Measurements from ENCODE around the gene PTH1R. TPM values are rescaled to one million over a fixed set of nuclear protein-coding genes. Genes with fewer than 3 reads are reported as not detected.

The PTH1R gene
- total RNA-seq, 4 donors from 2014 or later = 2.1 to 26.8 (median 14.5) TPM

DNA sequence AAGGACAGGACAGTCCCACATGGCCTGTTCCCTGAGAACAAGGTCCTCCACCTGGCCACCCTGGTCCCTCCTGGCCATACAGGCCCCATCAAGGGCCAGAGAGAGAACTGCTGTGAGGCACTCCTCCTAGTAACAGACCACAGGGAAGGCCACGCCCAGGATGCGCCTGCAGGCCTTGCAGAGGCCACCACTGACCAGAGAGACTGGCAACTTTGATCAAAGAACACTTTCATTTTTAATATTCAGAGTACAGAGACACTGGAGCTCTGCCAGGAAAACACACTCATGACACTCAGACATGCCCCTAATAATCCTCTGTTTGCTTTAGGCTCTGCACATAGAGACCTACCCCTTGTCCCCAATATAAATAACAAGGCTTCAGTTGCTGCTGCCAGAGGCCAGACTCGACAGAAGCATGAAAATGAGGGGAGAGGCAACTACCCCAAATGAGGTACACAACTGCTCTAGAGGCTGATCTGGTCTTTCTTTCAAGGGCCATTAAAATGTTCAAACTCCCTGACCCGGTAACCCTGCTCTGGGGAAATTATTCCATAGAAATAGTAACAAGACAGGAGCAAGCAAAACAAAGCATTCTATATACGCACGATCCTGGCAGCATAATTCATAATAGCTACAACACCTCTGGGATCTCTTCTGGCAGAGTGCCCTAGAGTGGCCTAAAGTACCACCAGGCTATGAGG lies 54.3 kb downstream of the PTH1R start:
- intact Hi-C loops (cut with DNase I) = no loop called here

DNA sequence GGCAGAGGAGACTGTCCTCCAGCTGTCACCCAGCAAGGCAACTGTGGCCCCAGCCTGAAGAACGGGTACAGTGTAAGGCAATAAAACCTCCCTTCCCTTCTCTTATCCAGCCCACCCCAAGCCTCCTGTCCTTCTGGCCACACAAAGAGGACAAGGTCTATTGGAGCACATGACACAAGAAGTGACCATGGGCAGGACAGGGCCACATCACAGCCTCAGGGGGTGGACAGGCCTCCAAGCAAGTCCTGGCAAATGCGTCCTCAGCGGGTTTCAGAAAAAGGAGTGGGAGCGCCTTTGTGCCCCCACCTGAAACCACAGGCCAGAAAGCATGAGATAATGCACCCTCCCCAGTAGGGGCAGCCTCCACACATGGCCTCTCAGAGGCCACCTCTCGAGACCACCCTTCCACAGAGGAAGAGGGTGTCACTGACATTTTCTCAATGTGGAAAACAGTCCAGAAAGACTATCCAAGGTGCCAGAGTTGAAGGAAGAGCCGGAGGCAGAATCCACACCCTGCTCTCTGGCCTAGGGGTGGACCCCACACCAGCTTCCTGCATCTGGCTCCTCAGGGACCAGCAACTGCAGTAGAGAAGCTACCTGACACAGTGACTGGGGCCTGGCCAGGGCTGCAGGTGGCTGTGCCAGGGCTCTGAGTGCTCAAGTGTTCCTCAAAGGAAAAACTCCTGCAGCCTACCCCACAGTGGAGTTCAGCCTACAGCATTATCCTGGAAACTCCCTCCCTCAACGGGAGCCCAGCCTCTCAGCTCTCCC lies 55.1 kb downstream of the PTH1R start:
- Histone ChIP-seq H3K4me3 (no peak overlapping the region), H3K27ac (replicated peaks in 1 of 4) (peak overlapping the region; percentile 73 to 83 (median 80)), H3K9me3 (no peaks in the 10 kb centered on the region), H3K36me3 (peaks cover 0 to 20% (median 16%) of the 10 kb centered on the region in 4 donors), H3K4me1 (peaks cover 97 to 99% (median 98%) of the 10 kb centered on the region in 4 donors), H3K27me3 (no peaks in the 10 kb centered on the region)
- intact Hi-C loops (cut with DNase I) = no loop called here
- DNase-seq (ENCODE audit: extremely low spot score) = no peak
- WGBS = 72% methylated on average over 6 of the region's 7 CpGs
- no peak for TF ChIP-seq EP300 (IDR thresholded peaks at IDR 0.05)
- TF ChIP-seq POLR2A (IDR thresholded peaks at IDR 0.05; ENCODE audit: low read depth) = no peak
- TF ChIP-seq, protein P1, sequence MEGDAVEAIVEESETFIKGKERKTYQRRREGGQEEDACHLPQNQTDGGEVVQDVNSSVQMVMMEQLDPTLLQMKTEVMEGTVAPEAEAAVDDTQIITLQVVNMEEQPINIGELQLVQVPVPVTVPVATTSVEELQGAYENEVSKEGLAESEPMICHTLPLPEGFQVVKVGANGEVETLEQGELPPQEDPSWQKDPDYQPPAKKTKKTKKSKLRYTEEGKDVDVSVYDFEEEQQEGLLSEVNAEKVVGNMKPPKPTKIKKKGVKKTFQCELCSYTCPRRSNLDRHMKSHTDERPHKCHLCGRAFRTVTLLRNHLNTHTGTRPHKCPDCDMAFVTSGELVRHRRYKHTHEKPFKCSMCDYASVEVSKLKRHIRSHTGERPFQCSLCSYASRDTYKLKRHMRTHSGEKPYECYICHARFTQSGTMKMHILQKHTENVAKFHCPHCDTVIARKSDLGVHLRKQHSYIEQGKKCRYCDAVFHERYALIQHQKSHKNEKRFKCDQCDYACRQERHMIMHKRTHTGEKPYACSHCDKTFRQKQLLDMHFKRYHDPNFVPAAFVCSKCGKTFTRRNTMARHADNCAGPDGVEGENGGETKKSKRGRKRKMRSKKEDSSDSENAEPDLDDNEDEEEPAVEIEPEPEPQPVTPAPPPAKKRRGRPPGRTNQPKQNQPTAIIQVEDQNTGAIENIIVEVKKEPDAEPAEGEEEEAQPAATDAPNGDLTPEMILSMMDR (IDR thresholded peaks at IDR 0.05) = no peak
- no peak for TF ChIP-seq POLR2AphosphoS5 (IDR thresholded peaks at IDR 0.05)

More for the DNA sequence above, 54.3 kb downstream of the PTH1R start:
- no peaks in the 10 kb centered on the region for H3K27me3 ChIP-seq
- H3K4me3 ChIP-seq = no peak overlapping the region
- TF ChIP-seq, protein P1 (IDR thresholded peaks at IDR 0.05) = no peak
- TF ChIP-seq POLR2AphosphoS5 (IDR thresholded peaks at IDR 0.05) = peak in 1 of 2 donors; percentile 21
- no peak for DNase-seq (ENCODE audit: extremely low spot score)
- peaks cover 99 to 100% (median 100%) of the 10 kb centered on the region in 4 donors for H3K4me1 ChIP-seq
- peaks cover 0 to 22% (median 8%) of the 10 kb centered on the region in 4 donors for H3K36me3 ChIP-seq
- no peaks in the 10 kb centered on the region for H3K9me3 ChIP-seq
- WGBS = 23% methylated on average over 6 of the region's 6 CpGs
- peak overlapping the region; percentile 73 to 83 (median 80) for H3K27ac ChIP-seq (replicated peaks in 1 of 4)

DNA sequence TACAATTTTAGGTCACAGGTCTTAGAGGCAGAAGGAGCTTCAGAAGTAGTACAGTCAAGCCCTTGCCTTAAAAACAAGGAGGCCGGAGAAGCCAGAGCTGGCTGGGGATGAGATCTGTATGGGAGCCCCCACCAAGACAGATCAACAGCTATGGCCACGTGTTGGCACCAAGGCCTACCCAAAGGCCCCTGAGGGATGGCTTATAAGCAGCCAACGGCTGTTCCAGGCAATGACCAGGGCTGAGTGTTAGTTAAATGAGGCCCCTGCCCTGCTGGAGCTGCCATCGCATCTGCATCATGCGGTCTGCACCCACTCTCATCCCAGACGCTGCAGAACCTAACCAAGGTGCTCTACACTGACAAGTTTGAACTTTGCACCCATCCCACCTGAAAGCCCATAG lies 55.7 kb downstream of the PTH1R start:
- Histone ChIP-seq H3K4me3 (no peak overlapping the region), H3K9me3 (no peaks in the 10 kb centered on the region), H3K4me1 (peaks cover 97 to 99% (median 98%) of the 10 kb centered on the region in 4 donors), H3K36me3 (peaks cover 0 to 23% (median 19%) of the 10 kb centered on the region in 4 donors), H3K27me3 (no peaks in the 10 kb centered on the region), H3K27ac (replicated peaks in 1 of 4) (peak overlapping the region; percentile 73 to 83 (median 80))
- TF ChIP-seq POLR2AphosphoS5 (IDR thresholded peaks at IDR 0.05) = no peak
- TF ChIP-seq, protein P1 (IDR thresholded peaks at IDR 0.05) = no peak
- TF ChIP-seq POLR2A (IDR thresholded peaks at IDR 0.05; ENCODE audit: low read depth) = no peak
- WGBS = 67% methylated on average over 5 of the region's 6 CpGs
- no peak for DNase-seq (ENCODE audit: extremely low spot score)
- intact Hi-C loops (cut with DNase I) = no loop called here

DNA sequence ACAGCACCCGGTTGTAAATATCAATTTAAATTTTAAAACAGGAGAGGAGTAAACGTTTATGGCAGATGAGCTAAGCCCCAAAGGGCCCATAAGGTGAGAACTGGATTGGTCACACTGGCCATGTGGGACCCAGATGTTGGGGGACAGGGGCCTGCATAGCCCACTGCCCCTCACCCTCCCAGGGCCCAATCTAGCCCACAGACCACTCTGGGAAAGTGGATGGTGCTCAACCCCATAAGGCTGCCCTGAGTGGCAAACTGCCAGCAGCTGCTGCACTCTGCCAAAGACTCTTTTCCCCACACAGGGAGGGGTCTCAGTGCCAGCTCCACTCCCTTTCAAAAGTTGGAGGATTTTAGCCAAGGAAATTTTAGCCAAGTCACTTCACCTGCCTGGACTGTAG lies 56.6 kb downstream of the PTH1R start:
- Histone ChIP-seq H3K27ac (replicated peaks in 1 of 4) (peak overlapping the region; percentile 73 to 83 (median 78)), H3K4me1 (peaks cover 97 to 99% (median 98%) of the 10 kb centered on the region in 4 donors), H3K27me3 (no peaks in the 10 kb centered on the region), H3K4me3 (no peak overlapping the region), H3K9me3 (no peaks in the 10 kb centered on the region), H3K36me3 (peaks cover 0 to 25% (median 19%) of the 10 kb centered on the region in 4 donors)
- intact Hi-C loops (cut with DNase I) = no loop called here
- 56% methylated on average over 2 of the region's 2 CpGs for WGBS
- no peak for TF ChIP-seq POLR2AphosphoS5 (IDR thresholded peaks at IDR 0.05)
- TF ChIP-seq POLR2A (IDR thresholded peaks at IDR 0.05; ENCODE audit: low read depth) = no peak
- TF ChIP-seq, protein P1 (IDR thresholded peaks at IDR 0.05) = no peak
- no peak for TF ChIP-seq EP300 (IDR thresholded peaks at IDR 0.05)
- no peak for DNase-seq (ENCODE audit: extremely low spot score)

All from esophagus muscularis mucosa (tissue), 4 donors.